BJ (cell line): ENCODE data around the gene CTTNBP2. TPM values are rescaled to one million over a fixed set of nuclear protein-coding genes. Genes with fewer than 3 reads are reported as not detected.

Source experiments
- CTCF ChIA-PET: fragments of 350-600 bp; formaldehyde crosslinking; extraction: SDS; loops from one replicate; lab custom pipeline; 2021; ENCODE audit warnings: antibody characterized with exemption, inconsistent platforms; lab: Yijun Ruan, JAX
- POLR2A ChIA-PET: fragments of 300-600 bp; sonication (Branson Sonifier 250); formaldehyde crosslinking; extraction: SDS; loops from one replicate; lab custom pipeline; 2021; ENCODE audit warnings: antibody characterized with exemption; lab: Charles Lee
- DNase-seq: peaks from one replicate; pipeline ENCODE4 v3.0.0-alpha.2; 2011; ENCODE audit warnings: low read depth
- H3K27me3 ChIP-seq: 2 replicates; pipeline ENCODE4 v1.6.0; 2011; ENCODE audit warnings: low read length; ENCODE audit not compliant: control insufficient read depth, insufficient read depth
- H3K36me3 ChIP-seq: 2 replicates; pipeline ENCODE4 v1.5.1; 2011; ENCODE audit warnings: low read length; ENCODE audit not compliant: control insufficient read depth, insufficient read depth
- H3K4me3 ChIP-seq: 2 replicates; pipeline ENCODE4 v1.5.1; 2011; ENCODE audit warnings: low read depth, mild to moderate bottlenecking, control low read depth, low read length
- polyA plus RNA-seq: library from polyadenylated mRNA; depleted of rRNA; stranded (reverse); fragments of >200 nt; gene quantifications from 2 replicates; pipeline ENCODE4 v1.2.3, GENCODE V29; 2011
- TF ChIP-seq, protein P1 (sequence below): IDR thresholded peaks from 2 replicates; pipeline ENCODE4 v1.5.1; 2011; ENCODE audit warnings: low read depth, mild to moderate bottlenecking, control low read depth, inconsistent platforms, low read length, moderate library complexity; ENCODE audit not compliant: insufficient read depth

The CTTNBP2 gene
- polyA plus RNA-seq, 1 experiment: 0.34 TPM

DNA sequence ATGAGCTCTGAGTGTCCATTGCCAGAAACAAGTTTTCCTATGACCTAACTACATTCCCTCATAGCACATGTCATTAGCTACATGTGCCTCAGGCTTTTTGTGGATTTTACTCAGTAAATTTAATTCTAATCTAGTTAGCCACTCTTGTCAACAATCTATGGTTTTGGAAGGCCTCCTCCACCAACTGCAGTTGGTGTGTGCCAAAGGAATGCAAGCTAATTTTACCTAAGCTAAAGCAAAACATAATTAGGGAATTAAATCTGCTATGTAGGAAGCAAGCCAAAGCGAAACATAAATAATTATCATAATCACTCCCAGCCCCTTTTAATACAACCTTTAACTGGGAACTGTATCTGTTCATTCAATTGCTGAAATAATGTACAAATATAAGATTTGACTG, 3.5 kb upstream of the CTTNBP2 start:
- DNase-seq: no peak
- ChIA-PET CTCF (no interaction called here), POLR2A (no interaction called here)
- Histone ChIP-seq H3K27me3 (peaks cover 18% of the 10 kb centered on the region), H3K36me3 (no peaks in the 10 kb centered on the region), H3K4me3 (no peak overlapping the region)
- TF ChIP-seq, protein P1, sequence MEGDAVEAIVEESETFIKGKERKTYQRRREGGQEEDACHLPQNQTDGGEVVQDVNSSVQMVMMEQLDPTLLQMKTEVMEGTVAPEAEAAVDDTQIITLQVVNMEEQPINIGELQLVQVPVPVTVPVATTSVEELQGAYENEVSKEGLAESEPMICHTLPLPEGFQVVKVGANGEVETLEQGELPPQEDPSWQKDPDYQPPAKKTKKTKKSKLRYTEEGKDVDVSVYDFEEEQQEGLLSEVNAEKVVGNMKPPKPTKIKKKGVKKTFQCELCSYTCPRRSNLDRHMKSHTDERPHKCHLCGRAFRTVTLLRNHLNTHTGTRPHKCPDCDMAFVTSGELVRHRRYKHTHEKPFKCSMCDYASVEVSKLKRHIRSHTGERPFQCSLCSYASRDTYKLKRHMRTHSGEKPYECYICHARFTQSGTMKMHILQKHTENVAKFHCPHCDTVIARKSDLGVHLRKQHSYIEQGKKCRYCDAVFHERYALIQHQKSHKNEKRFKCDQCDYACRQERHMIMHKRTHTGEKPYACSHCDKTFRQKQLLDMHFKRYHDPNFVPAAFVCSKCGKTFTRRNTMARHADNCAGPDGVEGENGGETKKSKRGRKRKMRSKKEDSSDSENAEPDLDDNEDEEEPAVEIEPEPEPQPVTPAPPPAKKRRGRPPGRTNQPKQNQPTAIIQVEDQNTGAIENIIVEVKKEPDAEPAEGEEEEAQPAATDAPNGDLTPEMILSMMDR: no peak

DNA sequence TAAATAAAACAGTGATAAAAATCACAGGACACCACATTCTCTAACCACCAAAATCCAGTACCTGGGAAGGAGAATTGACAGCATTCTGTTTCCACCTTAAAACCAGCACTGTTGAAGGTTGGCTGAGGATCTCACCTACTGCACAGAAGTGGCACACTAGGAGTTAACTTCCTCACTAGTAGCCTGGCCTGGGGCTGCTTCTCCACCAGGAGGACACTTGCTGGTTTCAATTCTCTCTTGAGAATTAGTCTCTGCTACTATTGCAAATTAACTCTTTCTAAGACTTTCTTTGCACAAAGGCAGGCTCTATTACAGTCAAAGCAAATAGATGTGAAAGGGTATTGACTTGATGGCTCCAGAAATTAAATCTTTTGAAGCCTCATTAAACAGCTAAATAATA, 2.3 kb upstream of the CTTNBP2 start:
- TF ChIP-seq, protein P1: no peak
- ChIA-PET POLR2A (no interaction called here), CTCF (no interaction called here)
- no peak overlapping the region for H3K4me3 ChIP-seq
- no peak for DNase-seq
- H3K27me3 ChIP-seq: peaks cover 21% of the 10 kb centered on the region
- H3K36me3 ChIP-seq: no peaks in the 10 kb centered on the region

DNA sequence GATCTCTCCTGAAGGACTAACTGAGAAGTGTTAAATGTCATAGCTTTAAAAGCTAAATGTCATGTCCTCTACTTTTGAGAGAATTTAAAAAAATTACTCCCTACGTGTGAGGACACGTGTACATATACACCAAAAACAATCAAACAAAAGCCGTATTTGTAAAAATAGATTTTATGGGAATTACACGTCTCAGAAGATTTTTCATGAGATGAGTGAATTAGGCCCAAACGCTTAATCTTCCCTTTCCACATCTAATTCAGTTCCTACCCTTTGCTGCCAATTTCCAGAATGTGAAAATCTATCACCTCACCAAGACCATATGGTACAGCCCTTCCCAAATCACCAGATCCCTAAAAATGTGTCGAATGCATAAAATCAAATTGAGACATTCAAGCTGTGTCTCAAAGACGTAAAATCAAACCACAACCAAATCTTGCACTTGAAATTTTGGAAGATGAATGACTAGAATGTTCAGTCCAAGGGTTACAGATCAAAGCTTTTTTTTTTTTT, 1.0 kb upstream of the CTTNBP2 start:
- Histone ChIP-seq H3K36me3 (no peaks in the 10 kb centered on the region), H3K4me3 (no peak overlapping the region), H3K27me3 (peaks cover 21% of the 10 kb centered on the region)
- TF ChIP-seq, protein P1: no peak
- CTCF ChIA-PET: no interaction called here
- POLR2A ChIA-PET: no interaction called here
- DNase-seq: no peak

DNA sequence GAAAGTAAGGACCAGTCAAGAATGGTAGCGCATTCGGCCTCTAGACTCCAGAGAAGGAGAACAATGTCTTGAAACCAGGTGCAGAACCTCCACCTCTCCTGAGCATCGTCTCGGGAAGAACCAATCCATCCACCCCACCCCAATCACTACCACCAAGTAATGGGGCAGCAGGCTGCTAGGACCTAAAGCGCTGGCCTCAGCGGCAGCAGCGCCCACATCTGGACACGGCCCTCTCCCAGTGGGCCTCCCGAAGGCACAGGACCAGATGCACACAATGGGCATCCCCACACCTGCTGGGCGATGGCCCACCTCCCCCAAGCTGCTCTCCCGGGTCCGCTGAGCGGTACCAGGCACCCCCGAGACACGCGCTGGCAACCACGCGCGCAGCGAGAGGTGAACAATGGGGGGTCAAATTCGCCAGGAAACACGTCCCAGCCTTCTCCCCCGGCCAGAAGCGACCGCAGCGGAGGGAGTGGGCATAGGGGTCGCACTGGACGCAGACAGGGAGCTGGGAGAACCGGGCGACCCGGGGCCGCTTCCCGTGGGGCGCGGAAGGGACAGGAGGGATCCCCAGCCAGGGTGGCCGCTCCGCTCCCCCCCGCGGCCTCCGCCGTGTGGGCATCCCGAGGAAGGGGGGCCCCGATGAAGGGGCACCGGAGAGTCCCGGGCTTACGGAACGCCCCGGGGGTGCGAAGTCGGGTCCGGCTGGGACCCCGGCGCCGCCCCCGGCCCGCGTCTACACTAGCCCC, 506 bp downstream of the CTTNBP2 start:
- H3K4me3 ChIP-seq: peak overlapping the region; percentile 39
- POLR2A ChIA-PET: no interaction called here
- H3K27me3 ChIP-seq: peaks cover 23% of the 10 kb centered on the region
- CTCF ChIA-PET: no interaction called here
- H3K36me3 ChIP-seq: no peaks in the 10 kb centered on the region
- TF ChIP-seq, protein P1: no peak
- DNase-seq: no peak

DNA sequence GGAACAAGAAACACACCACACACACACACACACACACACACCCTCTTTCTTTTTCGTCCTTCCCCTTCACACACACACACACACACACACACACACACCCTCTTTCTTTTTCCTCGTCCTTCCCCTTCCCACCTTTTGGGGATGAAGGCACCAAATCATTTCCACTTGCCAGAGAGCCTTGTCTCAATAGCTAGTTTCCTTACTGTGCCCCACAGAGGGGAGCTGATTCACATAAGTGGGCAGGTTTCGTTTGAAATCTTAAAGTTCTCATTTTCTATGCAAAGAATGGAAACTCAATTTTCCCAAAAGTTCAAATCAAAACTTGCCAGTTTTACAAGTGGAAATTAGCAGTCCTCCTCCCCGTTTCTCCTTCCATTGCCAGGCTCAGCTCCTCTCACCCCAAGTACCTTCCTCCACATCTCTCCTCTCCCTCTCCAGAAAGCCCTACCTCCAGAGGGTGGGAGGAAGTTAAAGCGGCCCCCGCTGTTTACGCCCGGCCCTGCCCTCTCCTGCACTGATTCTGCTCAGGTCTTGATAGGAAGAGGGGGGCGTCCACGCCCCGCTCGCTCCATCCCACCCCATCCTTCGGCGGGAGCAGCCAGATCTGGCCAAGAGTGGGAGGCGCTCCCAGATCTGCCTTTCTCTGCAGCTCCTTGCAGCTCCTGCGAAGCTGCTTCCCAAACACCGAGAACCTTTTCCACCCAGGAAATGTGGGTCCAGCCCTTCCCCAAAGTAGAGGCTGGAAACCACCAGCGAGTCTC, 1.3 kb downstream of the CTTNBP2 start:
- Histone ChIP-seq H3K27me3 (peaks cover 23% of the 10 kb centered on the region), H3K36me3 (no peaks in the 10 kb centered on the region), H3K4me3 (no peak overlapping the region)
- TF ChIP-seq, protein P1: no peak
- ChIA-PET POLR2A (no interaction called here), CTCF (interaction anchor here (0.6 kb wide), 1 partner anchor 211 kb away, joined by 3 read pairs; no protein-coding TSS in a partner anchor)
- DNase-seq: no peak
